H1 (cell line): ENCODE results near the gene GRIP1.

Experiments used
- CEBPB ChIP-seq: IDR thresholded peaks from 2 replicates; pipeline ENCODE4 v1.6.1; 2012; ENCODE audit warnings: low read depth, low read length
- CREB1 ChIP-seq: IDR thresholded peaks from 2 replicates; pipeline ENCODE4 v1.6.1; 2012; ENCODE audit warnings: inconsistent platforms
- CTCF ChIP-seq, 3 experiments: IDR thresholded peaks; 1 replicate in 2 of 3; 2 replicates in 1 of 3; pipeline versions ENCODE4 v1.5.1 to v1.6.1; 2011; ENCODE audit warnings: low read length in 3 of 3, mild to moderate bottlenecking in 3 of 3, inconsistent platforms in 2 of 3, low read depth in 1 of 3, moderate library complexity in 1 of 3; ENCODE audit not compliant: insufficient read depth in 1 of 3; ENCODE audit errors: control extremely low read depth in 1 of 3
- EP300 ChIP-seq, 2 experiments: IDR thresholded peaks; 1 replicate in 1 of 2; 2 replicates in 1 of 2; pipeline ENCODE4 v1.6.1; 2011 to 2012; ENCODE audit warnings: low read depth in 2 of 2, low read length in 2 of 2, mild to moderate bottlenecking in 2 of 2, borderline replicate concordance in 1 of 2, inconsistent platforms in 1 of 2, moderate library complexity in 1 of 2
- EZH2 ChIP-seq: fragments of 200-600 bp; sonication (generic); IDR thresholded peaks from 2 replicates; pipeline ENCODE4 v1.7.1; 2012; ENCODE audit warnings: low read depth, mild to moderate bottlenecking, moderate library complexity, low read length, inconsistent platforms; ENCODE audit not compliant: severe bottlenecking
- KDM1A ChIP-seq: fragments of 200-600, 300-600 bp; sonication (generic); IDR thresholded peaks from 2 replicates; pipeline ENCODE4 v1.7.1; 2016; ENCODE audit warnings: mild to moderate bottlenecking, low read length, borderline replicate concordance
- POLR2A ChIP-seq, 2 experiments: IDR thresholded peaks; 1 replicate in 1 of 2; 2 replicates in 1 of 2; pipeline ENCODE4 v1.6.1; 2011; ENCODE audit warnings: low read depth in 2 of 2, low read length in 2 of 2, mild to moderate bottlenecking in 2 of 2; ENCODE audit errors: control extremely low read depth in 1 of 2
- POLR2AphosphoS5 ChIP-seq: IDR thresholded peaks from 2 replicates; pipeline ENCODE4 v1.6.1; 2011; ENCODE audit warnings: low read depth, low read length
- RAD21 ChIP-seq, 2 experiments: IDR thresholded peaks in 1 of 2; conservative IDR thresholded peaks in 1 of 2; 2 replicates each; pipeline ENCODE4 v1.6.1; 2011; ENCODE audit warnings: low read depth in 2 of 2, low read length in 2 of 2, improper control_type of control experiment in 1 of 2, inconsistent platforms in 1 of 2, mild to moderate bottlenecking in 1 of 2, moderate library complexity in 1 of 2

DNA sequence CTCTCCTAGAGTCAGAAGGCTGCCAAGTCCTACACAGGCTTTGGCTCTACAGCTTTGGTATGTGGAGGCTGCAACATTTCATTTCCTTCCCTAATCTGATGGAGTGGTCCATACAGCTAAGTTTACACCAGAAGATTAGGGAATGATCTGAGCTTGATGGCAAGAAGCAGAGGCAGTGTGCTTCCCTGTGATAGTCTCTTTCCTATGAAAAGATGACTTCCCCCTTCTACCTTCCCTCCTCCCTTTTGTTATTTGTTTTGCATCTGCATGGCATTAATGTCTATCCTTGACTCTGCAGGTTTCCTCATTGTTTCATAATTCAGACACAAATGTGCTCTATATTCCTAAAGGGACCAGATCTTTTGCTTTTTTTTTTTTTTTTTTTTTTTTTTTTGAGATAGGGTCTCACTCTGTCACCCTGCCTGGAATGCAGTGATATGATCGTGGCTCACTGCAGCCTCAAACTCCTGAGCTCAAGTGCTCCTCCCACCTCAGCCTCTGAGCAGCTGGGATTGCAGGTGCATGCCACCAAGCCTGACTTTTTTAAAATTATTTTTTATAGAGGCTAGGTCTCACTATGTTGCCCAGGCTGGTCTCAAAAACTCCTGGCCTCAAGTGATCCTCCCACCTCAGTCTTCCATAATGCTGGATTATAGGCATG is 76.3 kb downstream of the GRIP1 start:
- TF ChIP-seq CTCF (IDR thresholded peaks at IDR 0.05; ENCODE audit: control extremely low read depth in 1 of 3, insufficient read depth in 1 of 3, low read depth in 1 of 3, low read length in 3 of 3) (no peak), EZH2 (no peak), RAD21 (IDR thresholded peaks at IDR 0.05 in 1 of 2, conservative IDR thresholded peaks at IDR 0.05 in 1 of 2; ENCODE audit: low read depth in 2 of 2, low read length in 2 of 2) (no peak), KDM1A (no peak), POLR2AphosphoS5 (no peak), POLR2A (IDR thresholded peaks at IDR 0.05; ENCODE audit: control extremely low read depth in 1 of 2, low read depth in 2 of 2, low read length in 2 of 2) (no peak), EP300 (IDR thresholded peaks at IDR 0.05; ENCODE audit: borderline replicate concordance in 1 of 2, low read depth in 2 of 2, low read length in 2 of 2) (no peak), CEBPB (no peak), CREB1 (no peak)
